Thyroid gland (tissue), 4 donors: ENCODE data around the gene PDZD2. TPM values are rescaled to one million over a fixed set of nuclear protein-coding genes. Genes with fewer than 3 reads are reported as not detected.

ENCODE experiments used
- DNase-seq, 2 donors: peaks; one replicate each; pipeline ENCODE4 v3.0.0-alpha.2; 2019
- H3K27ac ChIP-seq, 3 donors: fragments of 200-600 bp; sonication (generic); 1 replicate in 2 of 3; 2 replicates in 1 of 3; pipeline ENCODE4 v1.5.1; 2016 to 2019; ENCODE audit warnings: mild to moderate bottlenecking in 1 of 3, moderate library complexity in 1 of 3
- H3K27me3 ChIP-seq: fragments of 200-600 bp; sonication (generic); one replicate; pipeline ENCODE4 v1.5.1; 2019
- H3K36me3 ChIP-seq, 2 donors: fragments of 200-600 bp; sonication (generic); one replicate each; pipeline ENCODE4 v1.5.1; 2016 to 2019
- H3K4me1 ChIP-seq, 2 donors: fragments of 200-600 bp; sonication (generic); one replicate each; pipeline ENCODE4 v1.5.1; 2017 to 2019
- H3K4me3 ChIP-seq, 3 donors: fragments of 200-600 bp; sonication (generic); replicated peaks in 1 of 3; 1 replicate in 2 of 3; 2 replicates in 1 of 3; pipeline ENCODE4 v1.5.1; 2016; ENCODE audit warnings: mild to moderate bottlenecking in 1 of 3
- H3K9me3 ChIP-seq: fragments of 200-600 bp; sonication (generic); one replicate; pipeline ENCODE4 v1.5.1; 2017
- POLR2A ChIP-seq, 2 donors: fragments of 450-650 bp; IDR thresholded peaks; one replicate each; pipeline ENCODE4 v1.6.1; 2017; ENCODE audit warnings: antibody characterized with exemption in 2 of 2, mild to moderate bottlenecking in 2 of 2, moderate library complexity in 1 of 2
- WGBS, 2 donors: methylation state at CpG; one replicate each; pipeline ENCODE4 v1.1.5; 2017; 5-methylcytosine and 5-hydroxymethylcytosine counted together
- intact Hi-C: fragments of 100-400 bp; cut with DNase I; formaldehyde crosslinking; loops from one replicate; pipeline ENCODE4 v1.15.1; 2023
- total RNA-seq, 4 donors: library from RNA; depleted of rRNA; stranded (reverse); fragments of >200 nt; gene quantifications; one replicate each; pipeline ENCODE4 v1.2.3, GENCODE V29; 2016
- TF ChIP-seq, protein P1 (sequence below), 6 experiments: fragments of 200-600 bp in 3 of 6; fragments of 450-650 bp in 3 of 6; sonication (generic) in 3 of 6; IDR thresholded peaks; one replicate each; pipeline ENCODE4 v1.5.1; 2016 to 2019; ENCODE audit warnings: antibody characterized with exemption in 6 of 6, mild to moderate bottlenecking in 2 of 6, inconsistent platforms in 1 of 6, moderate library complexity in 1 of 6

The PDZD2 gene
- total RNA-seq, 4 donors from 2014 or later, result 1.8 to 4.5 (median 3.9) TPM

DNA sequence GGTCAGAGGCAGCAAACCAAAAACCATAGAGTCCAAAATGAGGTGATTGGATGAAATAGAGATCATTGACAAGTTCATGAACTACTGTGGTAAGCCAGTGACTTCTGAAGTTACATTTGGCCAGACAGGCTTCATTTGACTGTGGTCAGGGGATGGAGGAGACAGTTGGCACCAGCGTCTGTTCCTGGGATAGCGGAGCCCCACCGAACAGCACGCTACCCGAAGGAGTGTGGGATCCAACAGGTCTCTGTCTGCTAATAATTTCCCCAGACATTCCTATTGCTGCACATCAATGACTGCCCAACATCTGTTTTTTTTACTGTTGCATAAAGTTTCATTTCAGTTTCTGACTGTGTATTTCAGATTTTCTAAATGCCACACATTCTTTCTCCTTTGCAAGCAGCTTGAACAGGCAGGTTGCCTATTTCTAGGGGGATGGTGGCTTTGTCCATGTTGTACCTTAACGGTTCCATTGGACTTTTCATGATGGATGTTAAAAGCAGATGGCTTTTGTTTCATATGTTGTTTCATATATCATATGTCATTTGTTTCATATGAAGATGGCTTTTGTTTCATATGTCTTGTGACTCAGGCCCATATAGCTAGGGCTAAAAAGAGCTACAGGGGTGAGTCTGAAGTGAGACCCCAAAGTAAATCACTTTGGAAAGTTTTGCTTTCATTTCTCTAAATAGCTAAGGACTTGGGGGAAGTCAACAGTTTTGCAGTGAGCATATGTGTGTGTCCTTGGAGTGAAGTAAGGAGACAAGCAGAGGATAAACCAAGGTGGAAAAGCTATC is 354.4 kb downstream of the PDZD2 start:
- no peak overlapping the region for H3K4me3 ChIP-seq
- no peaks in the 10 kb centered on the region for H3K9me3 ChIP-seq
- no peak overlapping the region for H3K27ac ChIP-seq
- H3K27me3 ChIP-seq, result no peaks in the 10 kb centered on the region
- H3K4me1 ChIP-seq, result no peaks in the 10 kb centered on the region
- peak in 1 of 2 donors; percentile 21 for DNase-seq
- H3K36me3 ChIP-seq, result no peaks in the 10 kb centered on the region
- intact Hi-C loops, result no loop called here
- TF ChIP-seq, protein P1, sequence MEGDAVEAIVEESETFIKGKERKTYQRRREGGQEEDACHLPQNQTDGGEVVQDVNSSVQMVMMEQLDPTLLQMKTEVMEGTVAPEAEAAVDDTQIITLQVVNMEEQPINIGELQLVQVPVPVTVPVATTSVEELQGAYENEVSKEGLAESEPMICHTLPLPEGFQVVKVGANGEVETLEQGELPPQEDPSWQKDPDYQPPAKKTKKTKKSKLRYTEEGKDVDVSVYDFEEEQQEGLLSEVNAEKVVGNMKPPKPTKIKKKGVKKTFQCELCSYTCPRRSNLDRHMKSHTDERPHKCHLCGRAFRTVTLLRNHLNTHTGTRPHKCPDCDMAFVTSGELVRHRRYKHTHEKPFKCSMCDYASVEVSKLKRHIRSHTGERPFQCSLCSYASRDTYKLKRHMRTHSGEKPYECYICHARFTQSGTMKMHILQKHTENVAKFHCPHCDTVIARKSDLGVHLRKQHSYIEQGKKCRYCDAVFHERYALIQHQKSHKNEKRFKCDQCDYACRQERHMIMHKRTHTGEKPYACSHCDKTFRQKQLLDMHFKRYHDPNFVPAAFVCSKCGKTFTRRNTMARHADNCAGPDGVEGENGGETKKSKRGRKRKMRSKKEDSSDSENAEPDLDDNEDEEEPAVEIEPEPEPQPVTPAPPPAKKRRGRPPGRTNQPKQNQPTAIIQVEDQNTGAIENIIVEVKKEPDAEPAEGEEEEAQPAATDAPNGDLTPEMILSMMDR (IDR thresholded peaks at IDR 0.05), result no peak
- no peak for TF ChIP-seq POLR2A (IDR thresholded peaks at IDR 0.05)
- WGBS, 2 donors, result 88 to 92% methylated on average over 6 of the region's 6 CpGs

- H3K9me3 ChIP-seq, result no peaks in the 10 kb centered on the region
- no peaks in the 10 kb centered on the region for H3K36me3 ChIP-seq
- no peak for DNase-seq
- TF ChIP-seq, protein P1 (IDR thresholded peaks at IDR 0.05), result no peak
- TF ChIP-seq POLR2A (IDR thresholded peaks at IDR 0.05), result no peak
- intact Hi-C loops, result no loop called here
- WGBS, 2 donors, result 88 to 91% methylated on average over 4 of the region's 4 CpGs
- no peaks in the 10 kb centered on the region for H3K27me3 ChIP-seq
- no peaks in the 10 kb centered on the region for H3K4me1 ChIP-seq
- no peak overlapping the region for H3K27ac ChIP-seq
- H3K4me3 ChIP-seq, result no peak overlapping the region
Measured at GRCh38 chr5:31995006-31995405, 356.1 kb downstream of the PDZD2 start.

DNA sequence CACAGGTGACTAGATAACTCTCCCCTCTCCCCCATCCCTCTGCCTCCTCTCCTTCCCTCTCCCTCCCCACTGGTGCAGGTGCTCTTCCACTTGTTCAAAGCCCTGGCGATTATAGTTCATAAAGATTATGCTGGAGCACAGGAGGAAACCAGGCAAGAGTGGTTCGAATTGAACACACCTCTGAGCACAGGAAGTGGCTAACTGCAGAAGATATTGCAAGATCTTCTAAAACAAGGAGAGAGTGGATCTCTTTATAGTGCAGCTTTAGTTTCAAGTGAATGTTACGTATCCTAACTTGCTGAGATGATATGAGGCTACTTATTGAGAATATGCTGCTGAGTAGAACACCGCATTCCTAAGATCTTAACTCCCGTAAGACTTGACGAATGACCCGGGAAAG is 356.8 kb downstream of the PDZD2 start:
- Histone ChIP-seq H3K27me3 (no peaks in the 10 kb centered on the region), H3K4me1 (no peaks in the 10 kb centered on the region), H3K36me3 (no peaks in the 10 kb centered on the region), H3K4me3 (no peak overlapping the region), H3K27ac (no peak overlapping the region), H3K9me3 (no peaks in the 10 kb centered on the region)
- no peak for DNase-seq
- intact Hi-C loops, result no loop called here
- TF ChIP-seq, protein P1 (IDR thresholded peaks at IDR 0.05), result no peak
- TF ChIP-seq POLR2A (IDR thresholded peaks at IDR 0.05), result no peak
- 84 to 94% methylated on average over 7 of the region's 7 CpGs for WGBS, 2 donors

GRCh38 chr5:31996909-31997308 is 358.0 kb downstream of the PDZD2 start:
- Histone ChIP-seq H3K9me3 (no peaks in the 10 kb centered on the region), H3K27ac (no peak overlapping the region), H3K4me3 (no peak overlapping the region), H3K27me3 (no peaks in the 10 kb centered on the region), H3K4me1 (no peaks in the 10 kb centered on the region), H3K36me3 (no peaks in the 10 kb centered on the region)
- no peak for DNase-seq
- WGBS, 2 donors, result 95 to 98% methylated on average over 5 of the region's 5 CpGs
- intact Hi-C loops, result no loop called here
- TF ChIP-seq POLR2A (IDR thresholded peaks at IDR 0.05), result no peak
- TF ChIP-seq, protein P1 (IDR thresholded peaks at IDR 0.05), result no peak

DNA sequence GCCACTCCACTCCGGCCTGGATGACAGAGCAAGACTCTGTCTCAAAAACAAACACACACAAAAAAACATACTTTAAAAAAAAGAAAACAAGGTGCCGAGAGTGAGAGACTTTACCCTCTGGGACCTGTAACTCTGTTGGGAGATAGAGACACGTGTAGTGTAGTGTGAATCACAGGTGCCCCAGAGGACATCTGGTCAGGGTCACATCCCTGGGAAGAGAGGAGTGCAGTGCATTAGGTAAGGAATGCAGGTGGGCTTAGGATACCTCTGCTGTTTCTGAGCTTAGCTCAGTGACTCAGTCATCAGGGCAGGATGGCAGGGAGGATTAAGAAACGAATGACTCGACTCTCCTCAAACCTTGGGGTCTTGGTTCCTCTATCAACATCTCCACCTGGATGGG is 360.5 kb downstream of the PDZD2 start:
- no peak for TF ChIP-seq POLR2A (IDR thresholded peaks at IDR 0.05)
- TF ChIP-seq, protein P1 (IDR thresholded peaks at IDR 0.05), result no peak
- DNase-seq, result no peak
- Histone ChIP-seq H3K27ac (no peak overlapping the region), H3K4me1 (no peaks in the 10 kb centered on the region), H3K4me3 (no peak overlapping the region), H3K9me3 (no peaks in the 10 kb centered on the region), H3K36me3 (no peaks in the 10 kb centered on the region), H3K27me3 (no peaks in the 10 kb centered on the region)
- intact Hi-C loops, result no loop called here
- 69 to 91% methylated on average over 4 to 5 of the region's 5 CpGs for WGBS, 2 donors
